ENCODE measurements around the gene F13A1. TPM values are rescaled to one million over a fixed set of nuclear protein-coding genes. Genes with fewer than 3 reads are reported as not detected.

Gene F13A1
- total RNA-seq: not detected

- no peak within 1 kb of the TSS for H3K4me3 Mint-ChIP-seq
- no peak for ATAC-seq (replicated peaks in 1 of 2)
- no peaks in the 10 kb centered on the region for H3K36me3 Mint-ChIP-seq (ENCODE audit: insufficient read depth in 2 of 2)
- no peak for DNase-seq
- H3K4me1 Mint-ChIP-seq (ENCODE audit: low read depth): no peaks in the 10 kb centered on the region
- H3K9me3 Mint-ChIP-seq: no peaks in the 10 kb centered on the region
- no peak within 1 kb of the TSS for H3K27ac Mint-ChIP-seq
- peaks cover 79% of the 10 kb centered on the region for H3K27me3 Mint-ChIP-seq (ENCODE audit: low read depth)
These were observed at the start of gene F13A1 for GRCh38 chr6:6319952-6320811. F13A1 (minus strand) TSS chr6:6320662; CDS start chr6:6318664, 1,998 bp downstream.

DNA sequence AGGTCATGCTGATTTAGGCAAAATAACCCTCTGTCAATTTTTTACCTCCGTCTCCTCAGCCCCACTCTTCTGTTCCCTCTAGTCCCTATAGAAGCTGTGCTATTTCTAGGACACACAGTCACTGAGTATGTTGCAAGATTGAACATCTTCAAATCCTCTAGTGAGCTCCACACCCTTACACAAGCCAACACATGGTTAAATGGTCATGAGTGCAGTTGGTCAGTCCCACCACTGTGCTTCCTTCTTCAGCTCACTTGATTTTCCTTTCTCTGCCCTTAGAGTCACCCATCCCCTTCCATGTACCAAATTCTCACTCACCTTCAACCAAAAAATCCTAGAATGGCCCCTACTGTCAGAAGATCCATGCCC is 48.2 kb upstream of the F13A1 start:
- Mint-ChIP-seq H3K9me3 (peaks cover 2 to 3% of the 10 kb centered on the region in 2 donors), H3K4me3 (no peak overlapping the region), H3K36me3 (ENCODE audit: insufficient read depth in 2 of 2) (no peaks in the 10 kb centered on the region), H3K27ac (no peak overlapping the region), H3K27me3 (ENCODE audit: low read depth) (peaks cover 15% of the 10 kb centered on the region), H3K4me1 (ENCODE audit: low read depth) (no peaks in the 10 kb centered on the region)
- DNase-seq (no peak), ATAC-seq (replicated peaks in 1 of 2) (no peak)

DNA sequence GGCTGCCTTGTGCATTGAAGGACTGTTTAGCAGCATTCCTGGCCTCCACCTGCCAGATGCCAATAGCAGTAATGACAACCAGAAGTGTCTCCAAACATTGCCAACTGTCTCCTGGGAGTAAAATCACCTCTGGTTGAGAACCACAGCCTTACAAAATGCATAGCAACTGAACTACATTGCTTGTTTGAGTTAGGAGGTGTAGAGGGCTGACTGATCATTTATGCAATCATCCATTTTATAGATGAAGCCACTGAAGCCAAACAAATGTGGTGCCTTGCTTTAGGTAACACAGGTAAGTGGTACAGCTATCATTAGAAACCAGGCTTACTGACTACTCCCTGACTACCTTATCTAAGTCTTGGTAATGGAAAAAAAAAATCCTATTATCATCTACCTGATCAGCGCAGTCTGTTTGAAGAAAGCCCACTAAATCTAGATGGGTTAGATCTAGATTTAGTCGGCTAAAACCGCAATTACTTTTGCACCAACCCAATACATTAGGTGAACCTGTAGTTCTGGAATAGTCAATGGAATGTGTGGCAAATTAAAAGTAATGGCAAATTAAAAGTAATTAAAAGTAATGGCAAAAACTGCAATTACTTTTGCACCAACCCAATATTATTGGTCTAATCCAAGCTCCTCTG is 47.7 kb upstream of the F13A1 start:
- peaks cover 15% of the 10 kb centered on the region for H3K27me3 Mint-ChIP-seq (ENCODE audit: low read depth)
- ATAC-seq (replicated peaks in 1 of 2) (no peak), DNase-seq (no peak)
- H3K4me1 Mint-ChIP-seq (ENCODE audit: low read depth): no peaks in the 10 kb centered on the region
- no peaks in the 10 kb centered on the region for H3K36me3 Mint-ChIP-seq (ENCODE audit: insufficient read depth in 2 of 2)
- peaks cover 0 to 3% of the 10 kb centered on the region in 2 donors for H3K9me3 Mint-ChIP-seq
- H3K4me3 Mint-ChIP-seq: no peak overlapping the region
- H3K27ac Mint-ChIP-seq: no peak overlapping the region

DNA sequence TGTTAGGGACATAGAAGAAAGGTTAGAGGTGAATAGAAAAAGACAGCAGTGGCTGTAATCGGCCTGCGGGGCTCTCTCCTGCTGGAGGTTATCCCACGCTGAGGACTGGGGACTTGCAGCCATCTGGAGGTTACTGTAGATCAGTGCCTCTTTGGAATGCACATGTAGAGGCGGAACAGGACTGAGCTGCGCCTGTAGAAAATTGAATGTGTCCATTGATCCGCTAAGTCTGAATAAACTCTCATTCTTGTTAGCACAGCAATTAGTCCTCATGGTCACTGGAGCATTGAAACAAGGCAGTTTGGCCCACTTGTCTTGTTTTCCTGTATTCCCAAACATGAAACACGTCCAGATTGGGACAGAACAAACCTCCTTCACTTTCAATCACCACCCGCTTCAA is 46.3 kb upstream of the F13A1 start:
- H3K9me3 Mint-ChIP-seq: peaks cover 0 to 2% of the 10 kb centered on the region in 2 donors
- no peak for ATAC-seq (replicated peaks in 1 of 2)
- no peak for DNase-seq
- H3K27ac Mint-ChIP-seq: no peak overlapping the region
- peaks cover 15% of the 10 kb centered on the region for H3K27me3 Mint-ChIP-seq (ENCODE audit: low read depth)
- no peak overlapping the region for H3K4me3 Mint-ChIP-seq
- H3K36me3 Mint-ChIP-seq (ENCODE audit: insufficient read depth in 2 of 2): no peaks in the 10 kb centered on the region
- no peaks in the 10 kb centered on the region for H3K4me1 Mint-ChIP-seq (ENCODE audit: low read depth)

GRCh38 chr6:6365242-6365641 is 44.8 kb upstream of the F13A1 start:
- DNase-seq (no peak), ATAC-seq (replicated peaks in 1 of 2) (no peak)
- Mint-ChIP-seq H3K4me3 (no peak overlapping the region), H3K4me1 (ENCODE audit: low read depth) (no peaks in the 10 kb centered on the region), H3K27ac (no peak overlapping the region), H3K36me3 (ENCODE audit: insufficient read depth in 2 of 2) (no peaks in the 10 kb centered on the region), H3K27me3 (ENCODE audit: low read depth) (peaks cover 6% of the 10 kb centered on the region), H3K9me3 (no peaks in the 10 kb centered on the region)

DNA sequence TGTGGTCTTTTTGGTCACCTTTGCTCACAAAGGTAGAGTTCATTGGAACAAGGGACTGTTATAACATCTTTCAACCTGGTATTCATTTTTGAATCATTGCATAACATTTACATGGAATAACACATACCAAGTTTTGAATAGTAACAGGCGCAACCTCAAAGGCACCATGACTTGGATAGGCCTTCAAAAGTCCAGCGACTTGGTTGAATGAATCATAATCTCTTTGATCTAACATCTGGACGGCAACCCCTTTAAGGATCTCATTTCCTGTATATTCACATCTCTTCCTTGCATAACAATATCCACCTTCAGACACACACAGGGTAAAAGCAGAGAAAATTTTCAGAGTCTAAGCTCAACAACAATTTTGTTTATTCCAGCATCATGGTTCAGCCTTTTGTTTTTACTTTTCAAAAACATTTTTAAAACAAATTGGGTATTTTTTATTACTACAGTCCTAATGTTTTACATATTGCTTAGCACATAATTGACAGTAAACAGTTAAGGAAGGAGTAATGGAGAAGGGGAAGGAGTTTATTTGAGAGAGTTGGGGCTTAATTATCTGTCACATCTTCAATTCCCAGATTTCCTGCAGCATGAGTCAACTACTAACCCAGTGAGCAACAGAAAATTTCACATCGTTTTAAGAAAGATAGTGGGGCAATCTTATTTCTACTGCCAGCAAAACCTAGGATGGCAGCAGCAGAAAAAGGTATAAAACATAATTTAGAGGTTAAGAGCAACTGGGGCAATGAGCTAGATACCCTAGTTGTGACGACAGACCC is 41.8 kb upstream of the F13A1 start:
- H3K36me3 Mint-ChIP-seq (ENCODE audit: insufficient read depth in 2 of 2): no peaks in the 10 kb centered on the region
- no peaks in the 10 kb centered on the region for H3K9me3 Mint-ChIP-seq
- no peak overlapping the region for H3K27ac Mint-ChIP-seq
- H3K4me1 Mint-ChIP-seq (ENCODE audit: low read depth): no peaks in the 10 kb centered on the region
- ATAC-seq (replicated peaks in 1 of 2): no peak
- peaks cover 6% of the 10 kb centered on the region for H3K27me3 Mint-ChIP-seq (ENCODE audit: low read depth)
- H3K4me3 Mint-ChIP-seq: no peak overlapping the region
- no peak for DNase-seq

DNA sequence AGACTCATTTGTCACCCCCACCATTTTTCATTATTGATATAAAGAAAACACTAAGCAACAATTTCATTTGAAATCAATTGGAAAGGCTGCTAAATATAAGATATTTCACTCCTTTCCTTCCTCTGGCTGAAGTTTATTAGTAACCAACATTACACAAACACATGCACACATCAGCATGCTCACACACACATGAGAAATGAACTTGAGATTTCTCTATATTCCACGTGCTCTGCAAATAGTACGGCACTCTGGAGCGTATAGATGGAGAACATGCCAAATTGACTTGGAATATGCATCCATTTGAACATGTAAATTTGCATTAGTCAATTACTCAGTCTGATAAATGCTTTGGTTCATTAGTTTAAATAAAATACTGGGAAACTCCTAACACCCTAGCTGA is 37.1 kb upstream of the F13A1 start:
- H3K27ac Mint-ChIP-seq: no peak overlapping the region
- H3K27me3 Mint-ChIP-seq (ENCODE audit: low read depth): peaks cover 23% of the 10 kb centered on the region
- H3K4me1 Mint-ChIP-seq (ENCODE audit: low read depth): no peaks in the 10 kb centered on the region
- no peak overlapping the region for H3K4me3 Mint-ChIP-seq
- H3K36me3 Mint-ChIP-seq (ENCODE audit: insufficient read depth in 2 of 2): no peaks in the 10 kb centered on the region
- DNase-seq (no peak), ATAC-seq (replicated peaks in 1 of 2) (no peak)
- H3K9me3 Mint-ChIP-seq: no peaks in the 10 kb centered on the region

GRCh38 chr6:6357032-6357431 is 36.6 kb upstream of the F13A1 start:
- DNase-seq (no peak), ATAC-seq (replicated peaks in 1 of 2) (no peak)
- no peak overlapping the region for H3K27ac Mint-ChIP-seq
- H3K4me1 Mint-ChIP-seq (ENCODE audit: low read depth): no peaks in the 10 kb centered on the region
- H3K27me3 Mint-ChIP-seq (ENCODE audit: low read depth): peaks cover 24% of the 10 kb centered on the region
- H3K9me3 Mint-ChIP-seq: no peaks in the 10 kb centered on the region
- H3K4me3 Mint-ChIP-seq: no peak overlapping the region
- no peaks in the 10 kb centered on the region for H3K36me3 Mint-ChIP-seq (ENCODE audit: insufficient read depth in 2 of 2)

- Mint-ChIP-seq H3K27ac (no peak overlapping the region), H3K9me3 (no peaks in the 10 kb centered on the region), H3K4me3 (no peak overlapping the region), H3K4me1 (ENCODE audit: low read depth) (no peaks in the 10 kb centered on the region), H3K27me3 (ENCODE audit: low read depth) (peaks cover 44% of the 10 kb centered on the region), H3K36me3 (ENCODE audit: insufficient read depth in 2 of 2) (no peaks in the 10 kb centered on the region)
- ATAC-seq (replicated peaks in 1 of 2) (no peak), DNase-seq (no peak)
These were observed 32.3 kb upstream of the F13A1 start for GRCh38 chr6:6352772-6353171.

DNA sequence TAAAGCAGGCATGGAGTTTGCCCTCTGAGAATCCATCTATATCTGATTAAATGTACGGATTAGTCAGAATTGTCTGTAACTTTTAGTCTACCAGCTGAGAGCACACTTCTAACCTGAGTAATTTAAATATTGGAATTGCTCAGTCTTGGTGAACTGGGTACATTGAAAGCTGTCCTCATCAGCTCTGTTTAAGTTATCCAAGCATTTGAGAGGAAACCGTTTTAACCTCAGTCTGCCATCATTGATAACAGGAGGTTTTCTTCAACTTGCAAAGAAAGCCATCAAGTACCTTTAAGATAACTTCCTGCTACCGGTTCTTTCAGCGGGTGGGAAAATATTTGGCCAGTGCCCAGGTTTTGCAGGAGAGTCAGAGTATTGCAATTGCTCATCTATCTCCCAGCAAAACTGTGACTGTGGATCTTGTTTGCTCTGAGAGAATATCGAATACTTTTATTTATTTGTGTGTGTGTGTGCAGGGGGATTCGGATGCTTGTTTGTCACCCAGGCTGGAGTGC is 31.1 kb upstream of the F13A1 start:
- H3K4me3 Mint-ChIP-seq: no peak overlapping the region
- no peaks in the 10 kb centered on the region for H3K36me3 Mint-ChIP-seq (ENCODE audit: insufficient read depth in 2 of 2)
- ATAC-seq (replicated peaks in 1 of 2) (no peak), DNase-seq (no peak)
- H3K27me3 Mint-ChIP-seq (ENCODE audit: low read depth): peaks cover 44% of the 10 kb centered on the region
- no peak overlapping the region for H3K27ac Mint-ChIP-seq
- H3K4me1 Mint-ChIP-seq (ENCODE audit: low read depth): no peaks in the 10 kb centered on the region
- no peaks in the 10 kb centered on the region for H3K9me3 Mint-ChIP-seq

DNA sequence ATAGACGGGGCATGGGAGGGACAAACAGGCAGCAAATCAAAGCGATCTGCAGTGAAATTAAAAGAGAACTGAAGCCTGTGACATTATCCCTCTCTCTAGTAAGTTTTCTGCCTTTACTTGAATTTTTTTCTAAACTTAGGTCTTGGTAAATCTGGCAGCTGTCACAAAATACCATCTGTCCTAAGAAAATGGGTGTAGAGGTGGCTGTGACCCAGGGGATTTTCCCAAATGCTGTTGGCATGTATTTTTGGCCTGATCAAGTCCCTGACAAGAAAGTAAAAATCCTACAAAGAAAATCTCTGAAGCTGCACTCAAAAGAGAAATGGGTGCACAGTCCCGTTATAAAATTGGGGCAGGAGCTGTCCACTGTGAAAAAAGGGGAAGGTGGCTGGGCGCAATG is 30.2 kb upstream of the F13A1 start:
- Mint-ChIP-seq H3K27me3 (ENCODE audit: low read depth) (peaks cover 42% of the 10 kb centered on the region), H3K4me3 (no peak overlapping the region), H3K4me1 (ENCODE audit: low read depth) (no peaks in the 10 kb centered on the region), H3K27ac (no peak overlapping the region), H3K36me3 (ENCODE audit: insufficient read depth in 2 of 2) (no peaks in the 10 kb centered on the region), H3K9me3 (no peaks in the 10 kb centered on the region)
- no peak for DNase-seq
- no peak for ATAC-seq (replicated peaks in 1 of 2)

- peaks cover 36% of the 10 kb centered on the region for H3K27me3 Mint-ChIP-seq (ENCODE audit: low read depth)
- H3K4me1 Mint-ChIP-seq (ENCODE audit: low read depth): no peaks in the 10 kb centered on the region
- H3K9me3 Mint-ChIP-seq: no peaks in the 10 kb centered on the region
- no peak for ATAC-seq (replicated peaks in 1 of 2)
- H3K4me3 Mint-ChIP-seq: no peak overlapping the region
- H3K27ac Mint-ChIP-seq: no peak overlapping the region
- no peak for DNase-seq
- no peaks in the 10 kb centered on the region for H3K36me3 Mint-ChIP-seq (ENCODE audit: insufficient read depth in 2 of 2)
These were observed 27.8 kb upstream of the F13A1 start for GRCh38 chr6:6348256-6348655.

DNA sequence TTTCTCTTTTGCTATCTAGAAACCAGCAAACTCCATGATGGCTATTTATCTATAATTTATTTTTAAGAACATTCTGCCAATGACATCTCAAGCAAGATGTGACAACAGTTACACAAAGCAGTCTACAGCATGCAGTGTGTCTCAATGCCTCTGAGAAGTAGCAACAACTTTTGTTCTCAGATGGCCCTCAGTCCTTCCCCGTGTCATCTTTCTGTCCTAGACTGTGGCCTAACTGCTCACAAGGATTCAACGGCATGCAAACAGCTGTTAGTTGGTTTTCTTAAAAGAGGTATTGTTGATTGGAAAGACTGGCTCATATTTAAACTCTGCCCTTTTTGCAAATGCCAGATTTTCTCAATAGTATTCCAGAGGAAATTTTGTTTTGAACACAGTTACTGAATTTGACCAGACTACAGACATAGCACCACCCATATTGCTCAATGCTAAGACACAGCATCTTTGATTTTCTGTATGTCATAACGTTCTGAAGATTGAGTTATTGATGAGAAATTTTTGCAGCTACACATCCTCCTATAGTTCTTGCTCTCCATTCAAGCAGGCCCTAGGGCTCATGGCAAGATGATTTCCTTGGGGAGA is 26.1 kb upstream of the F13A1 start:
- no peak for DNase-seq
- no peak for ATAC-seq (replicated peaks in 1 of 2)
- Mint-ChIP-seq H3K36me3 (ENCODE audit: insufficient read depth in 2 of 2) (no peaks in the 10 kb centered on the region), H3K27me3 (ENCODE audit: low read depth) (peaks cover 41% of the 10 kb centered on the region), H3K27ac (no peak overlapping the region), H3K9me3 (no peaks in the 10 kb centered on the region), H3K4me3 (no peak overlapping the region), H3K4me1 (ENCODE audit: low read depth) (no peaks in the 10 kb centered on the region)

Data from activated T-cell treated with anti-CD3 and anti-CD28 coated beads, Interleukin-2, amount 50 U/mL, for 72 hours (primary cell).